ENCODE results near the gene ZFP92.

Gene ZFP92, protein sequence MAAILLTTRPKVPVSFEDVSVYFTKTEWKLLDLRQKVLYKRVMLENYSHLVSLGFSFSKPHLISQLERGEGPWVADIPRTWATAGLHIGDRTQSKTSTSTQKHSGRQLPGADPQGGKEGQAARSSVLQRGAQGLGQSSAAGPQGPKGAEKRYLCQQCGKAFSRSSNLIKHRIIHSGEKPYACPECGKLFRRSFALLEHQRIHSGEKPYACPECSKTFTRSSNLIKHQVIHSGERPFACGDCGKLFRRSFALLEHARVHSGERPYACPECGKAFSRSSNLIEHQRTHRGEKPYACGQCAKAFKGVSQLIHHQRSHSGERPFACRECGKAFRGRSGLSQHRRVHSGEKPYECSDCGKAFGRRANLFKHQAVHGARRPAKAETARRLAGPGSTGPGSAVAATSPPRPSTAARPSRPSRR

DNA sequence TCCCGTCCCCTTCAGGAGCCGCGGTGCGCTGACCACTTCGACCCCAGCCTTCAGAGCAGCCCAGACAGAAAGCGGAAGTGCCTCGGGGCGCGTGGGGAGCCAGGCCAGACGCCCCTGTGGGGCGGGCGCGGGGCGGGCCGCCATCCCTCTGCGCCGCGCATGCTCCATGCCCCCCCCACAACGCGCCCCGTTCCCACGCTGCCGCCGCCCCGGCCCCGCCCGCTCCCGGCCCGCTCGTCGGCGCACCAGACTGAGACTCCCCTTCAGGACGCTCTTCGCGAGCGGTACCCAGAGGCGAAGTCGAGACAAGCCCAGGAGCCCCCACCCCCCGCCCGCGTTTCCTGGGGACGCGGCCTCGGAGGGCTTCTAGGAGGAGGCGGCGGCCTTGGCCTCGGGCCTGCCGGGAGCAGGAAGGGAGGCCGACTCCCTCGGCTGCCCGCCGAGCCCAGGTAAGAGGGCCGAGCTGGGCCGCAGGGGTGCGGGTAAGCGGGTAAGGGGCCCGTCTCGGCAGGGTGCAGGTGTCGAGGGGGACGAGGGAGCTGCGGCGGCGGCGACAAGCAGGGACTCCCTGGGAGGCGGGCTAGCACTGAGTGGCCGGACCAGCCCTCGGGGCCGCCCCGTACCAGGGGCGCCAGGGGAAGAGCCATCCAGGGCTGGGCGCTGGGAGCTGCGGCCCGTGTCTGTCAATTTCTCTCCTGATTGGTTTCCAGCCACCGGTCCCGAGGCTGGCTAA is at the start of gene ZFP92:
ZFP92 (plus strand) TSS at position 218 of the 733 bp plus-strand sequence. CDS start 6,851 bp downstream, outside the sequence.
- H3K4me3 ChIP-seq (ENCODE audit: low read length), result peak within 1 kb of the TSS; percentile 60; the same call in 1 of the 2 replicates
- TF ChIP-seq ZNF274 (IDR thresholded peaks at IDR 0.05; ENCODE audit: low read depth, low read length), result no peak

DNA sequence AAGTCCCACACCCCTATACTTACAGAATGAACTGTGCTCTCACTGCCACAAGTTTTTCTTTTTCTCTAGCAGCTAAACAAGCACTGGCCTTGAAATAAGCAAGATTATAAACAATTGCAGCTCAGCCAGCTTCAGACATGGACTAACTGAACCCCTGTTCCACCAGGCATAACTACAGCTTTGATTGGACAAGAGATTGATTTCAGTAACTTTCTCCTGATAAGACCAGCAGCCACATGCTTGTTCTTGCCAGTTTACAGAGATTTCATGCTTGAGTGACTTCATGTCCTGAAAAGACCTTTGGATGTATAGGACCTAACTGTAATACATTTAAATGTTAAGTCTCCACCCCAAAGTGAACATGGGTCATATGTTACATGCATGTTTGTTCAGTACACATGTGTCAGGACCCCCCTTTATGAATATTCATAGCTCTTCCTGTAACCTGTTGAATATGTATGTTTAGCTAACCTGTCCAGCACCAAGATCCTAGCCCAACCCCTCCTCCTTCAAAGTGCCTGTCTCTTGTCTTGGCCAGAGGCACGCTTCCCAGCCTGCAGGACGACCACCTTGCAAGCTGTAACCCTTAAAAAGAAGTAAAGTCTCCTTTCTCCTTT is 49.4 kb upstream of the ZFP92 start:
- TF ChIP-seq ZNF274 (IDR thresholded peaks at IDR 0.05; ENCODE audit: low read depth, low read length), result no peak
- H3K4me3 ChIP-seq (ENCODE audit: low read length), result no peak overlapping the region

DNA sequence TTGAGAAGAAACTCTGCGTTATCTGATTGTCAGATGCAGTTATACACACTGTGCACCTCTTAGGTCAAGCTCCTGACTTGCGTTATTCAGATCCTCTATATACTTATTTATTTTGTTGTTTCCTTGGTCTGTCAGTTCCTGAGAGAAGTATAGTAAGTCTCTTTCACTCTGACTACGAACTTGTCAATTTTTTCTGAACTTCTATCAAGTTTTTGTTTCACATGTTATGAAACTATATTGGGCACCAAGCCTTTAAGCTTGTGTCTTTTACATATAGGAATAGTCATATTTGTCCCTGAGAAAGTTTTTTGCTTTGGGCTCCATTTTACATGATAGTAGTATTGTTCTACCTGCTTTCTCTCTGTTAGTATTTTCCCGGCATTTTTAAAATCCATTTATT is 45.6 kb upstream of the ZFP92 start:
- H3K4me3 ChIP-seq (ENCODE audit: low read length), result no peak overlapping the region
- TF ChIP-seq ZNF274 (IDR thresholded peaks at IDR 0.05; ENCODE audit: low read depth, low read length), result no peak

DNA sequence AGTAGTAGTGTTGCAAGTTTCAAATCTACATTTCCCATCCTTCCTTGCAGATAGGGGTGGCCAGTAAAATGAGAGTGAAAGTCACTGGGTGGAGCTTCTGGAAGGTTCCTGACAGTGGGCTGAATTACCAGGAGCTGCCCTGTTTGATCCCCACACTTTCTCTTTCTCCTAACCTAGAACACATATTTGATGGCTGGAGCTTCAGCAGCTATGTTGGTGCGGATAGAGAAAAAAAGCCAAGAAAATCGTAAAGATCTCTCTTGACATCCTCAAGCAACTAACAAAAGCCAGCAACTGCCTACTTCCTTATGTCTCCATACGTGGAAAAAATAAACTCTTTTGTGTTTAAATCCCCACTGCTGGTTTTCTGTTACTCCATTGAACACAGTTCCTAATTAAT is 45.2 kb upstream of the ZFP92 start:
- no peak for TF ChIP-seq ZNF274 (IDR thresholded peaks at IDR 0.05; ENCODE audit: low read depth, low read length)

DNA sequence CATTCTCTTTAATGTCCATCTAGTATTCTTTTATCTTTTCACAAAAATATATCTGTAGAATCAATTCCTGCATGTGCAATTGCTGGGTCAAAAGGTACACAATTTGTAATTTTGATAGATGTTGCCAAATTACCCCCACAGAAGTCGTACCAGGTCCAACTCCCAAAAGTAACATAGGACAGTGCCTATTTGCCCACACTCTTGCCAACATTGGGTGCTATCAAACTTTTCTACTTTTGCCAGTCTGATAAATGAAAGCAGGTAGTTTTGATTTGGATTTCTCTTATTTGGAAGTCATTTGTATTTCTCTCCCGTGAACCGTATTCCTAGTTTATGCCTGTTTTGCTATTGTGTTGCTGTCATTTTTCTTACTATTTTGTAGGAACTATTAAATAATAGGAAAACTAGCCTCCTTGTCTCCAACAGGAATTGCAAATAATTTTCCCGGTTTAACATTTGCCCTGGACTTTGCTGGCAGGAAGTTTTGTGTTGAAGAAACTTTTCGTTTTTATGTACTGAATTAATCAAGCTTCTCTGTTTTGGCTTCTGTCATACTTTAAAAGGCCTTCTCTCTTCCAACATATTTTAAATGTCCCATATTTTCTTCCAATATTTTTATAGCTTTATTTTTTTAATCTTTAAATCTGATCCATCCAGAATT is 44.3 kb upstream of the ZFP92 start:
- no peak overlapping the region for H3K4me3 ChIP-seq (ENCODE audit: low read length)
- no peak for TF ChIP-seq ZNF274 (IDR thresholded peaks at IDR 0.05; ENCODE audit: low read depth, low read length)

More for the DNA sequence above, 45.2 kb upstream of the ZFP92 start:
- H3K4me3 ChIP-seq (ENCODE audit: low read length), result no peak overlapping the region

DNA sequence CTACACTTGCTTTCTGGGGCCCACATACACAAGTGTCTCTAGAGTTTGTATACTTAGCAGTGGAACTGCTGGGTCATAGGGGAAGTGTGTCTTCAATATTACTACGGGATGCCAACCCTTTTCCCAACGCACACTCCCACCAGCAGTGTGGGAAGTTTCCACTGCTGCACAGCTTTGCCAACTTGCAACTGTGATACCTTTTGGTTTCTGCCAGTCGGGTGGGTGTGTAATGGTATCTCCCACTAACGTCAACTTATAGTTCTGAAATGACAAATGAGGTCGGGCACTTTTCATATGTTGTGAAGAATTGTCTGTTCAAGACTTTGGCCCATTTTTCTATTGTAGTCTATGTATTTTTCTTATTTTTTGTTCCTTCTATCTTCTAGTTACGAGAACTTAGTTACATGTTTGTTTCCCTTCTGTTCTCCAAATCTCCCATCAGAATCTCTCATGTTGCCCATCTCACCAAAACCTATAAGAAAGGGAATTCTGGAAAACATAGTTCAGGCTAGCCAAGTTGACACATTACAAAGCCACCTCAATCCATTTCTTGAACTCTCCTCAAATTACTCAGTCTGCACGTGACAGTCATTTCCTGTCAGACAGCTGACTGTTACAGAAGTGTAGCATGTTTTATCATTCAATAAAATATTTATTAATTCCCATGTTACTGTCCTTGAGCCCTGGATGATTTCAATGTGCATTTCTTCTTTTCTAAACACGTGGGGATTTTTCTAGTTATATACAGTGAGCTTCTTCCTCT is 40.8 kb upstream of the ZFP92 start:
- no peak for TF ChIP-seq ZNF274 (IDR thresholded peaks at IDR 0.05; ENCODE audit: low read depth, low read length)
- H3K4me3 ChIP-seq (ENCODE audit: low read length), result no peak overlapping the region

DNA sequence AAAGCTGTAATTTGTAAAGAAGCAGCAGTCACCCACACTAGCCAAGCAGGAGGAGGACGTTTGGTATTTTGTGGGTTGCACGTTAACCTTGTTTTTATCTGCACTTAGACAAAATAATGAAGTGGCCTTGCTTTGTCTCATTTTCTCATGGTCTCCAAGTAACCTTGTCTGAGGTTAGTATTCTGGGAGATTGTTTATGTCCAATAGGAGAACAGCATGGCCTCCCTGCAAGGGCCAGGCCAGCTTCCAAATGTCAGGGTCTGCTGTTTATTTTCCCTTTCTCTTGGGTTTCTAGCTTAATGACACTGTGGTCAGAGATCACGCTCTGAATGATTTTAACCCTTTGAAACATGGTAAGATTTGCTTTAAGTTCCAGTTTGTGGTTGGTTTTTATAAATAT is 40.0 kb upstream of the ZFP92 start:
- no peak overlapping the region for H3K4me3 ChIP-seq (ENCODE audit: low read length)
- TF ChIP-seq ZNF274 (IDR thresholded peaks at IDR 0.05; ENCODE audit: low read depth, low read length), result no peak

DNA sequence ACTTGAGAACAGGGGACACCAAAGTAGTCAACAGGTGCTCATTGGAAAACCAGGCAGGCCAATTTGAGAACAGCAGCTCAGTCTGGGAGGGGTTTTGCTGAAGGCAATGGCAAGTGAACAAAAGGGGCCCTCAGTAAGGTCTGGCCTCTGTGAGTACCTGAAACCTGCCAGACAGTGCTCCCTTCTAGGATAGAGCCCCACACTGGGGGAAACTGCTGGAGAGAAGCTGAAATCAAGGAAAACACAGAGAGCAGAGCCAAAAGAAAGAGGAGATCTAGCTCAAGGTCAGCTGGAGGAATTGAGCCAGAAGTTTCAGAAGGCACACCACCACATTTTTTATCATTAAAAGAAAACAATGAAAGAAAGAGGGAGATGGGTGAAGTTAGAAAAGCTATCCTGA is 38.3 kb upstream of the ZFP92 start:
- H3K4me3 ChIP-seq (ENCODE audit: low read length), result no peak overlapping the region
- no peak for TF ChIP-seq ZNF274 (IDR thresholded peaks at IDR 0.05; ENCODE audit: low read depth, low read length)

DNA sequence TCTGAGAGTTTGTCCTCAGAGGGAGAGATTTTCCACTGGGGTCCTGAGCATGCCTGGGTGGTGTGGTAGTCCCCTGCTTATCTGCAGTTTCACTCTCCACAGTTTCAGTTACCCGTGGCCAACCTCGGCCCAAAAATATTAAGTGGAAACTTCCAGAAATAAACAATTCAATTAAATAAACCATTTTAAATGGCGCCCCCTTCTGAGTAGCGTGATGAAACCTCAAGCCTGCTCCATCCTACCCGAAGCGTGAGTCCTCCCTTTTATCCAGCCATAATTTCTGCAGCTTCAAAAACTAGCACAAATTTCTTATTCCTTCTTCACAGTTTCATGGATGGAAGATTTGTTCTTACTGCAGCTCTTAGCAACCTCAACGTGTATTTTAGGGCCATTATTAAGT is 36.8 kb upstream of the ZFP92 start:
- H3K4me3 ChIP-seq (ENCODE audit: low read length), result no peak overlapping the region
- no peak for TF ChIP-seq ZNF274 (IDR thresholded peaks at IDR 0.05; ENCODE audit: low read depth, low read length)

DNA sequence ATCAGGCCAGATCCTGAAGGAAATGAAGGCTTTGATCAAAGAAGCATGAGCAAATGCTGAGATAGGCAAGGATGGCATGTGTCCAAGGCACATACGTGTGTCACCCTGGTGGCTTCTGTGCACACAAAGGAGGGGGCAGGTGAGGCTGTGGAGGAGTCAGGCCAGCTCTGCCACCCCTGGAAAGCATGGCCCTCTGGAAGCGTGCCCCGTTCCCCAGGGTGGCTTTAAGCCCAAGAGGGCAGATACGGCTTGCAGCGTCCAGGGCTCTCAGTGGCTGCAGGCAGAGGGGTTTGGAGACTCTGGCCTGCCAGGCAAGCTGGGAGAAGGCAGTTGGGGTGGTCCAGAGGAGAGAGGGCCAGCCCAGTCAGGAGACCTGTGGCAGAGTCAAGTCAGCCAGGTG is 35.7 kb upstream of the ZFP92 start:
- H3K4me3 ChIP-seq (ENCODE audit: low read length), result no peak overlapping the region
- TF ChIP-seq ZNF274 (IDR thresholded peaks at IDR 0.05; ENCODE audit: low read depth, low read length), result no peak

DNA sequence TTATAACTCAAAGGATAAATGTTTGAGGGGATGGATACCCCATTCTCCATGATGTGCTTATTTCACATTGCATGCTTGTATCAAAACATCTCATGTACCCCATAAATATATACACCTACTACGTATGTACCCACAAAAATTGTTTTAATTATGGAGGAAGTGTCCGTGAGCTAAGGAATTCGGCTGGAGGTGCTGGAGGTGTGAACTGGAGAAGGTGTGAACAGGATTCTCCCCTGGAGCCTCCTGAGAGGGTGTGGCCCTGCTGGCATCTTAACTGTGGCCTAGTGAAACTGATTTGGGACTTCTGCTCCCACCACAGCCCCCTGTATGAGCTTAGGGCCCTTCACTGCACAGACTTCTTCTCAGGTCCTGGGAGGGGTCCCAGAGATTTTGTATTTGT is 33.5 kb upstream of the ZFP92 start:
- TF ChIP-seq ZNF274 (IDR thresholded peaks at IDR 0.05; ENCODE audit: low read depth, low read length), result no peak
- H3K4me3 ChIP-seq (ENCODE audit: low read length), result no peak overlapping the region

DNA sequence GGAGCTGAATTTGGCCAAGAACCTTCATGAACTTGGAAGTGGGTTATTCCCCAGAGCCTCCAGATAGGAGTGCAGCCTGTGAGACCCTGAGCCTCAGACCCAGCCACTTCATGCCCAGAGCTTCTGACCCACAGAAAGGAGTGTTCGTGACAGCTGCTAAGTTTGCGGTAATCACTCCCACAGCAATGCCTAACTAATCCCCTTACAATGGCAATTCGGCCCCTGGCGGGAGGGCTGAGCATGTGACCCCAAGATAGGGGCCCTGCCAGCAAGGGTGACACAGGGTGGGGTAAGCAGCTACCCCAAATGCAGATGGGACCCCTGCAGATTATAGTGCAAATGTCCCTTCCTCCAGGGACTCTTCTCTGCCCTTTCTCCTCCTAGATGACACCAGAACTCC is 32.7 kb upstream of the ZFP92 start:
- H3K4me3 ChIP-seq (ENCODE audit: low read length), result no peak overlapping the region
- no peak for TF ChIP-seq ZNF274 (IDR thresholded peaks at IDR 0.05; ENCODE audit: low read depth, low read length)

DNA sequence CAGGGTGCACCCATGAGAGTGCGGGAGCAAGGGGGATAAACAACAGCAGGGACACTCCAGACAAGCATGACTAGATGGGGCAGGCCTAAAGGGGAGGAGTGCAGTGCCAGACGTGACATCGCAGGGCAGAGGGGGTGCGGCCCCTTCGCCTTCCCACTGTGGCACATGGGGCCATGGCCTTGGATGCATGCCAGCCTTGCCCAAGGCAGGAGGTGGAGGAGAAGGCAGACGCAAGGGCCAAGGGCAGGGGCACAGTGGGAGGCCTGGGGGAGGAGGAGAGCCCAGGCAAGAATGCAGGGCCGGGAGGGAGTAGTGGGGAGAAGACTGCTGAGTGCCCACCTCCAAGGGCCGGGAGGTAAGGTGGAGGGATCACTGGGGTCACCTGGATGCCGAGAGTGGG is 31.8 kb upstream of the ZFP92 start:
- no peak overlapping the region for H3K4me3 ChIP-seq (ENCODE audit: low read length)
- no peak for TF ChIP-seq ZNF274 (IDR thresholded peaks at IDR 0.05; ENCODE audit: low read depth, low read length)
